ENCODE measurements around the gene ITGB3.

GRCh38 chr17:47325176-47325575, 71.5 kb downstream of the ITGB3 start:
- TF ChIP-seq EZH2phosphoT487 (IDR thresholded peaks at IDR 0.05; ENCODE audit: low read depth): no peak
- TF ChIP-seq CTCF (IDR thresholded peaks at IDR 0.05; ENCODE audit: low read depth, low read length): no peak
